Osteocyte (in vitro differentiated cells): Measurements from ENCODE around the gene EEF1G. TPM values are rescaled to one million over a fixed set of nuclear protein-coding genes. Genes with fewer than 3 reads are reported as not detected.
"Not testable (repeated sequence)": the region's sequence is repeated elsewhere in the genome, so short reads cannot be mapped to it uniquely, and the experiment has no call there.

Experiments
- DNase-seq: peaks from one replicate; pipeline ENCODE4 v3.0.0; 2021; ENCODE audit warnings: mixed read lengths; ENCODE audit not compliant: unreplicated experiment; ENCODE audit errors: extremely low spot score
- H3K27ac Mint-ChIP-seq: one replicate; pipeline ENCODE4 v1.8.0; 2021; ENCODE audit warnings: mild to moderate bottlenecking, mixed read lengths; ENCODE audit not compliant: unreplicated experiment
- H3K27me3 Mint-ChIP-seq: one replicate; pipeline ENCODE4 v1.8.0; 2021; ENCODE audit warnings: mixed read lengths; ENCODE audit not compliant: unreplicated experiment
- H3K36me3 Mint-ChIP-seq: one replicate; pipeline ENCODE4 v1.8.0; 2021; ENCODE audit warnings: mixed read lengths; ENCODE audit not compliant: unreplicated experiment
- H3K4me1 Mint-ChIP-seq: one replicate; pipeline ENCODE4 v1.8.0; 2021; ENCODE audit warnings: mixed read lengths; ENCODE audit not compliant: unreplicated experiment
- H3K4me3 Mint-ChIP-seq: one replicate; pipeline ENCODE4 v1.8.0; 2021; ENCODE audit warnings: mild to moderate bottlenecking, moderate library complexity, mixed read lengths; ENCODE audit not compliant: unreplicated experiment
- H3K9me3 Mint-ChIP-seq: one replicate; pipeline ENCODE4 v1.8.0; 2021; ENCODE audit warnings: mixed read lengths; ENCODE audit not compliant: unreplicated experiment
- total RNA-seq: library from RNA; stranded (reverse); gene quantifications from 2 replicates; pipeline ENCODE4 v1.2.1, GENCODE V29; 2021
- TF ChIP-seq, protein P1 (sequence below): fragments of 200-600 bp; sonication (generic); IDR thresholded peaks from 2 replicates; pipeline ENCODE4 v1.5.0; 2021; ENCODE audit warnings: antibody characterized with exemption, mild to moderate bottlenecking, moderate library complexity

Gene EEF1G
- total RNA-seq, 1 donor from 2014 or later, result 1,404 TPM

DNA sequence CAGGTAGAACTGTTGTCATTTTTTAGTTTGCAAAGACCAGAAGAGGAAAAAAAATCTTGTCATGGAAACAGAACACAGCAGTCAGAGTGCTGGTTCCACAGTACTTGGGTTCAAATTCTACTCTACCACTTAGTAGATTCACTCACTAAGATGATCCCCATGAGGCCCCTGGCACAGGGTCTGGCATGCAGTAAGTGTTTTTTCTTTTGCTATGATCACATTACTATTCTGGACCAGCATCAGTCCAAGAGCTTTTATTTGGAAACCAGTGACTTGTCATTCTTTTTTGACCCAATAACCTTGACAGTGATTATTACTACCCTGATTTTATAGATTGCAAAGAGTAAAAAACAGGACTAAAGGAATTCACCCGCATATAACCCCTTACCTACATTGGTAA lies 4.1 kb downstream of the EEF1G start:
- TF ChIP-seq, protein P1, sequence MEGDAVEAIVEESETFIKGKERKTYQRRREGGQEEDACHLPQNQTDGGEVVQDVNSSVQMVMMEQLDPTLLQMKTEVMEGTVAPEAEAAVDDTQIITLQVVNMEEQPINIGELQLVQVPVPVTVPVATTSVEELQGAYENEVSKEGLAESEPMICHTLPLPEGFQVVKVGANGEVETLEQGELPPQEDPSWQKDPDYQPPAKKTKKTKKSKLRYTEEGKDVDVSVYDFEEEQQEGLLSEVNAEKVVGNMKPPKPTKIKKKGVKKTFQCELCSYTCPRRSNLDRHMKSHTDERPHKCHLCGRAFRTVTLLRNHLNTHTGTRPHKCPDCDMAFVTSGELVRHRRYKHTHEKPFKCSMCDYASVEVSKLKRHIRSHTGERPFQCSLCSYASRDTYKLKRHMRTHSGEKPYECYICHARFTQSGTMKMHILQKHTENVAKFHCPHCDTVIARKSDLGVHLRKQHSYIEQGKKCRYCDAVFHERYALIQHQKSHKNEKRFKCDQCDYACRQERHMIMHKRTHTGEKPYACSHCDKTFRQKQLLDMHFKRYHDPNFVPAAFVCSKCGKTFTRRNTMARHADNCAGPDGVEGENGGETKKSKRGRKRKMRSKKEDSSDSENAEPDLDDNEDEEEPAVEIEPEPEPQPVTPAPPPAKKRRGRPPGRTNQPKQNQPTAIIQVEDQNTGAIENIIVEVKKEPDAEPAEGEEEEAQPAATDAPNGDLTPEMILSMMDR, result no peak

DNA sequence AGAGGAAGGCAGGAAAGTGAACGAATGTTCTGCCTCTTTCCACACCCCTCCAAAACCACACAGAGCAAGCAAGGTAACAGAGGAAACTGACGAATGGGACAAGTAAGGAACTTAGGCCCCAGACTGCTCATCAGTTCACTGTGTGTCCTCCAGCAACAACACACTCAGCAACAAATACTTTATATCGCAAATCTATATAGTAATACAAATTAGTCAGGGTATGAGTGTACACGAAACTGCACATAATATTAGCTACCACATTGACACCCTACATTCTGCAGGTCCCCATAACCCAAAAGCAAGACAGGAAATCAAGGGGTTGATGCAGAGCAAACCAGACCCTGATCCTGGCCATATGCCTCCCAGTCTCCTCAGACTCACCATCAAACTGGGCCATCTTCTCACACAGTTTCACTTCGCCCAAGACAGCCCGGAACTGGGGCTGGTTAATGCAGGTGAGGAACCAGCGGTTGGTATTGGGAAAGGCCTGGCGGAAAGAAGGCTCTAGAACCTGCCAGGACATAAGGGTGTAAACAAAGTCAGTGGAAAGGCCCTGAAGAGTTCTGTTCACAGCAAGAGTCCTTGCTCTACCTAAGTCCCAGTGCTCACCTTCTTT lies 6.6 kb downstream of the EEF1G start:
- DNase-seq, result no peak
- H3K9me3 Mint-ChIP-seq, result no peaks in the 10 kb centered on the region
- H3K27me3 Mint-ChIP-seq, result no peaks in the 10 kb centered on the region
- H3K4me3 Mint-ChIP-seq, result no peak overlapping the region
- peaks cover 19% of the 10 kb centered on the region for H3K4me1 Mint-ChIP-seq
- TF ChIP-seq, protein P1, result no peak
- H3K27ac Mint-ChIP-seq, result peak overlapping the region; percentile 31
- peaks cover 45% of the 10 kb centered on the region for H3K36me3 Mint-ChIP-seq

More for the DNA sequence above, 4.1 kb downstream of the EEF1G start:
- H3K36me3 Mint-ChIP-seq, result peaks cover 53% of the 10 kb centered on the region
- H3K4me3 Mint-ChIP-seq, result no peak overlapping the region
- peaks cover 31% of the 10 kb centered on the region for H3K4me1 Mint-ChIP-seq
- H3K9me3 Mint-ChIP-seq, result no peaks in the 10 kb centered on the region
- no peak for DNase-seq
- no peaks in the 10 kb centered on the region for H3K27me3 Mint-ChIP-seq
- peak overlapping the region; percentile 47 for H3K27ac Mint-ChIP-seq

DNA sequence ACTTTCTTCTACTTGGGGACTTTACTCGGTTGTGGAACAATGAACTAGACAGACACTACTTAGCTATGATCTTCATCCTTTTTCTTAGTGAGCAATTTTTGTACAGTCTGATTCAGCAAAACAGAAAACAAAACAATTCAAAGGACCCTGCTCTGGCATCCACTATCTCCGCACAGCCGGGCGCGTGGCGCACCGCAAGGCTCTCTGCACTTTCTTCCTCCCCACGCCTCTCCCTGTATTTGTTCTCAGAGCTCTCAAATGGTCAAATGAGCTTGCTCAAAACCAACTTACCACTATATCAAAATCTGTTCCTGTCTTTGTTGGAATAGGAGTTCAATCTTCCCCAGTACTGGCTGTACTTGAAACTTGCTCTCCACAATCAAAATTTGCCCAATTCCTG lies 7.4 kb downstream of the EEF1G start:
- Mint-ChIP-seq H3K9me3 (no peaks in the 10 kb centered on the region), H3K27ac (peak overlapping the region; percentile 55), H3K27me3 (no peaks in the 10 kb centered on the region), H3K4me3 (no peak overlapping the region), H3K36me3 (peaks cover 39% of the 10 kb centered on the region), H3K4me1 (peaks cover 19% of the 10 kb centered on the region)
- TF ChIP-seq, protein P1, result no peak
- no peak for DNase-seq

DNA sequence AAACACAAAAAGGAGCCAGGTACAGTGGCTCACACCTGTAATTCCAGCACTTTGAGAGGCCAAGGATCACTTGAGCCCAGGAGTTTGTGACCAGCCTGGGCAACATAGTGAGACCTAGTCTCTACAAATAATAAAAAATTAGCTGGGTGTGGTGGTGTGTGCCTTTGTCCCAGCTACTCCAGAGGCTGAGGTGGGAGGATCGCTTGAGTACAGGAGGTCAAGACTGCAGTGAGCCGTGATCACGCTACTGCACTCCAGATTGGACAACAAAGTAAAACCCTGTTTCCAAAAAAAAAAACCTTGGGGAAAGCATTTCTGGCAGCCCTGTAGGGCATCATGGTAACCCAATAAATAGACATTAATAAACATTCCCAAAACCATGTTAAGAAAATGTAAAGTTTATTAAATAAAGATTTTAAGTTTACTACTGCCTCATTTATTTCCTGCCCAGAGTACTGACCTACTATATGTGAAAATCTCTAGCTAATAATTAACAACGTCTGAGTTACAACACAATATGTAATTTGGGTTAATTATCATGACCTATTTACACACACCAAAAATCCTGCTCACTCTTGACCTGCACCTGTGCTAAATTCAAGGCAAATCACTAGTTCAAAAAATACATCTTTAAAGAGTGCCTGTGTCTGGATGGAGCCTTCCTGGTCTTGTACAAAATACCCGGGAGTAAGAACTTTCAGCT lies 8.4 kb downstream of the EEF1G start:
- Mint-ChIP-seq H3K4me3 (no peak overlapping the region), H3K9me3 (no peaks in the 10 kb centered on the region), H3K27me3 (no peaks in the 10 kb centered on the region), H3K36me3 (peaks cover 33% of the 10 kb centered on the region), H3K4me1 (peaks cover 23% of the 10 kb centered on the region), H3K27ac (peak overlapping the region; percentile 27)
- TF ChIP-seq, protein P1, result no peak
- DNase-seq, result no peak

DNA sequence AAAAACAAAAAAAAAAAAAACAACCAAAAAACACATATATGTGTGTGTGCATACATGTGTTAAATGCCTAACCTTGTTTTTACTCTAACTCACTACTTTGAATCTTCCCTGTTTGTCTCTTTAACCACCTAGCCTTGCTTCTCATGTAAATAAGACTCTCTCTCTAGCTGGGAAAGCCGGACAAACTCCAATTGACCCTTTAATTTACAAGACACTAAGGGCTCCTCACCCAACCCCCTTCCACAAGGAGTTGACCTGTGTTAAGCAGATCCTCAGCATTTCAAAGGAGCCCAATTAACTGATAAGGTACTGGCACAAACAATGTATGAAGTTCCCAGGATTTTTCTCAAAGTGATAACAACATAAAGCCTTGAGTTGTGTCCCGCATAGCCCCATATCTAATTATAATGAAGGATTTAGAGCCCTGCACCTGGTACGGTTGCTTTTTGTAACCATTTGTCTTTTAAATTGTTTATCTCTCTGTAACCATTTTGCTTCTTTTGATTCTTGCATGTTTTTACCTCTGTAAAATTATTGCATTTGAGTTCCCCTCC lies 11.9 kb downstream of the EEF1G start:
- H3K4me3 Mint-ChIP-seq, result peak overlapping the region; percentile 42

More for the DNA sequence above, 11.9 kb downstream of the EEF1G start:
- H3K27ac Mint-ChIP-seq, result peak overlapping the region; percentile 73
- peaks cover 37% of the 10 kb centered on the region for H3K36me3 Mint-ChIP-seq
- not testable (repeated sequence) for DNase-seq, H3K9me3 Mint-ChIP-seq, H3K27me3 Mint-ChIP-seq
- peaks cover 36% of the 10 kb centered on the region for H3K4me1 Mint-ChIP-seq
